Loucy (cell line): ENCODE data around the gene MEGF9.

ENCODE experiments used
- H2AFZ ChIP-seq: fragments of 200-600 bp; sonication (generic); 2 replicates; pipeline ENCODE4 v1.6.0; 2016; ENCODE audit warnings: antibody characterized with exemption, mild to moderate bottlenecking, low read length, moderate library complexity
- H3F3A ChIP-seq: fragments of 200-600 bp; 2 replicates; pipeline ENCODE4 v1.6.0; 2016; ENCODE audit warnings: antibody characterized with exemption, low read depth, mild to moderate bottlenecking
- H3K27me3 ChIP-seq: fragments of 200-600 bp; sonication (generic); 2 replicates; pipeline ENCODE4 v1.6.1; 2014; ENCODE audit warnings: low read length, mild to moderate bottlenecking; ENCODE audit not compliant: insufficient read depth, poor library complexity, severe bottlenecking
- H3K36me3 ChIP-seq: fragments of 200-600 bp; sonication (generic); 2 replicates; pipeline ENCODE4 v1.6.1; 2016; ENCODE audit warnings: low read length; ENCODE audit not compliant: insufficient read depth
- H3K4me1 ChIP-seq: fragments of 200-600 bp; sonication (generic); 2 replicates; pipeline ENCODE4 v1.5.1; 2014; ENCODE audit warnings: low read length, mild to moderate bottlenecking; ENCODE audit not compliant: insufficient read depth, poor library complexity, severe bottlenecking
- H3K4me2 ChIP-seq: fragments of 200-600 bp; sonication (generic); 2 replicates; pipeline ENCODE4 v1.6.0; 2014; ENCODE audit warnings: antibody characterized with exemption, low read length, low read depth, mild to moderate bottlenecking; ENCODE audit not compliant: poor library complexity, severe bottlenecking
- H3K4me3 ChIP-seq: fragments of 200-600 bp; sonication (generic); 2 replicates; pipeline ENCODE4 v1.5.1; 2014; ENCODE audit warnings: low read length, mild to moderate bottlenecking, mixed read lengths; ENCODE audit not compliant: poor library complexity, severe bottlenecking
- H3K79me2 ChIP-seq: fragments of 200-600 bp; sonication (generic); 2 replicates; pipeline ENCODE4 v1.6.1; 2014; ENCODE audit warnings: low read length; ENCODE audit not compliant: insufficient read depth
- H3K9ac ChIP-seq: fragments of 200-600 bp; sonication (generic); 2 replicates; pipeline ENCODE4 v1.6.0; 2014; ENCODE audit warnings: mild to moderate bottlenecking, low read depth, low read length, moderate library complexity; ENCODE audit not compliant: poor library complexity, severe bottlenecking
- H3K9me2 ChIP-seq: fragments of 200-600 bp; sonication (generic); replicated peaks from 2 replicates; pipeline ENCODE4 v1.6.1; 2016; ENCODE audit warnings: low read depth, low read length, mixed read lengths
- H3K9me3 ChIP-seq: fragments of 200-600 bp; sonication (generic); 2 replicates; pipeline ENCODE4 v1.6.1; 2014; ENCODE audit warnings: mild to moderate bottlenecking, antibody characterized with exemption, low read length, low read depth; ENCODE audit not compliant: insufficient read depth
- H4K20me1 ChIP-seq: fragments of 200-600 bp; sonication (generic); 2 replicates; pipeline ENCODE4 v1.6.0; 2014; ENCODE audit warnings: antibody characterized with exemption, low read length, mild to moderate bottlenecking; ENCODE audit not compliant: insufficient read depth, poor library complexity, severe bottlenecking
- CTCF ChIP-seq: fragments of 200-600 bp; sonication (generic); conservative IDR thresholded peaks from 2 replicates; pipeline ENCODE4 v1.5.1; 2014; ENCODE audit warnings: mild to moderate bottlenecking, antibody characterized with exemption, low read length
- EZH2phosphoT487 ChIP-seq: fragments of 200-600 bp; IDR thresholded peaks from 2 replicates; pipeline ENCODE4 v1.6.1; 2018; ENCODE audit warnings: antibody characterized with exemption, mild to moderate bottlenecking, moderate library complexity, borderline replicate concordance

MEGF9 gene

DNA sequence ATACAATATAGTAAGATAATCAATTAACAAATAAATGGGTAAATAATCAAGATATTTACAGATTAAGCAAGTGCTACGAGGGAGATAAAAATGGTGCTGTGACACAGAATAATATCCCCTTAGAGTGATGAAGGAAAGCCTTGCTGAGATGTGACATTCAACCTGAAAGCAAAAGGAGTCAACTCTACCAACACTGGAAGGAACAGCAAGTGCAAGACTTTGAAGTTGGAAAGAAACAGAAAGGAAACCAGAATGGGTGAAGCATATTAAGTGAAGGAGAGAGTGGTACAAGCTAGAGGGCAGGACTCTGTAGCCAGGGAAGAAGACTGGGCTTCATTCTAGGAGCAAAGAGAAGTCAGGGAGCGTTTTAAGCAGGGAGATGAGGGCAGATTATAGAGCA is 12.2 kb upstream of the MEGF9 start:
- H3K9me3 ChIP-seq = no peaks in the 10 kb centered on the region
- TF ChIP-seq EZH2phosphoT487 (no peak), CTCF (no peak)
- peaks cover 4% of the 10 kb centered on the region for H3K4me1 ChIP-seq
- H3K4me2 ChIP-seq = no peak overlapping the region
- no peak overlapping the region for H2AFZ ChIP-seq
- H3K9me2 ChIP-seq = no peaks in the 10 kb centered on the region
- no peaks in the 10 kb centered on the region for H3K27me3 ChIP-seq
- no peaks in the 10 kb centered on the region for H3K79me2 ChIP-seq
- no peak overlapping the region for H3K9ac ChIP-seq
- no peaks in the 10 kb centered on the region for H4K20me1 ChIP-seq
- H3K4me3 ChIP-seq = no peak overlapping the region
- H3F3A ChIP-seq = no peaks in the 10 kb centered on the region
- H3K36me3 ChIP-seq = no peaks in the 10 kb centered on the region

- Histone ChIP-seq H4K20me1 (no peaks in the 10 kb centered on the region), H3K9me2 (no peaks in the 10 kb centered on the region), H2AFZ (no peak overlapping the region), H3K4me3 (no peak overlapping the region), H3K4me2 (no peak overlapping the region), H3K27me3 (no peaks in the 10 kb centered on the region), H3K4me1 (peaks cover 4% of the 10 kb centered on the region), H3K79me2 (no peaks in the 10 kb centered on the region), H3F3A (no peaks in the 10 kb centered on the region), H3K36me3 (no peaks in the 10 kb centered on the region), H3K9ac (no peak overlapping the region), H3K9me3 (no peaks in the 10 kb centered on the region)
- TF ChIP-seq CTCF = no peak
- TF ChIP-seq EZH2phosphoT487 = no peak
Measured at GRCh38 chr9:120725907-120726306, 11.6 kb upstream of the MEGF9 start.

DNA sequence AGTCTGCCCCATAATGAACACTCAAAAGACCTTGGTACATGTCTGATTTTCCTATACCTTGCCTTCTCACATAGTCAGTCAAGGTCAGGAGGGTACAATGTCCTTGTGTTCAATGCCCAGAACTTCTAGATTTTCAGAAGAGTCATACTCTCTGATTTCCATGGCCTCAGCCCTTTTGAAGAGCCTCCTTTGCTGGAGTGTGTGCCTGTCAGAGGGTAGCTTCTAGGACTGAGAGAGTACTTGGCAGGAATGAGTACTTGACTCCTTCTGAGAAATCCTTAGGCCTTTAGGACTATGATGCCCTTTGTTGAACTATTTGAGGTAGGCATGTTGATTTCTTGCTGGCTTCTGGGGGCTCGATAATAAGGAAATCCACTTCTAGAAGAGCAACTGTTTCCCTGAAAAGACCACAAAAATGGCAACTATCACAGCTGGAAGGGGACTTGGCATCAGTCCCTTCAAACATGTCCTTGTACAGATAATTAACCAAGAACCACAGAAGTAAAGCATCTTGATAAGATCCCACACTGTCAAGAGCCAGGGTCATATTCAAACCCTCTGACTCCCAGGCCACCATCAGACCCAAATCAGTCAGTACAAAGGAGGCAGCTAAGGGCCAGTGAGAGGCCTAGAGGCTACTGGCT is 10.6 kb upstream of the MEGF9 start:
- no peaks in the 10 kb centered on the region for H3K79me2 ChIP-seq
- H3K9me3 ChIP-seq = no peaks in the 10 kb centered on the region
- no peak overlapping the region for H3K9ac ChIP-seq
- no peaks in the 10 kb centered on the region for H3K9me2 ChIP-seq
- no peaks in the 10 kb centered on the region for H4K20me1 ChIP-seq
- no peak for TF ChIP-seq EZH2phosphoT487
- no peak for TF ChIP-seq CTCF
- H3K4me1 ChIP-seq = peaks cover 4% of the 10 kb centered on the region
- no peak overlapping the region for H2AFZ ChIP-seq
- H3F3A ChIP-seq = no peaks in the 10 kb centered on the region
- H3K4me3 ChIP-seq = no peak overlapping the region
- no peaks in the 10 kb centered on the region for H3K27me3 ChIP-seq
- no peaks in the 10 kb centered on the region for H3K36me3 ChIP-seq
- H3K4me2 ChIP-seq = no peak overlapping the region
